NB4 (cell line): Measurements from ENCODE around the gene SH2D7.

Experiments
- DNase-seq: peaks from one replicate; pipeline ENCODE4 v3.0.0; 2010; ENCODE audit warnings: low read depth
- H3K4me3 ChIP-seq: one replicate; pipeline ENCODE4 v1.5.1; 2011; ENCODE audit warnings: mild to moderate bottlenecking, low read depth, low read length, moderate library complexity
- CTCF ChIP-seq: IDR thresholded peaks from one replicate; pipeline ENCODE4 v1.5.1; 2012; ENCODE audit warnings: low read depth, low read length
- MAX ChIP-seq: IDR thresholded peaks from 2 replicates; pipeline ENCODE4 v1.6.1; 2011; ENCODE audit warnings: low read depth, low read length
- MYC ChIP-seq: IDR thresholded peaks from 2 replicates; pipeline ENCODE4 v1.6.1; 2011; ENCODE audit warnings: low read depth, low read length
- POLR2A ChIP-seq: IDR thresholded peaks from 2 replicates; pipeline ENCODE4 v1.6.1; 2011; ENCODE audit warnings: mild to moderate bottlenecking; ENCODE audit not compliant: insufficient read length; ENCODE audit errors: extremely low read depth

SH2D7 gene

GRCh38 chr15:78092261-78093041, at the start of gene SH2D7:
Gene SH2D7 (plus strand): TSS chr15:78092561. CDS start chr15:78092585, 24 bp downstream.
- TF ChIP-seq POLR2A (no peak), CTCF (no peak), MAX (no peak), MYC (no peak)
- no peak for DNase-seq

DNA sequence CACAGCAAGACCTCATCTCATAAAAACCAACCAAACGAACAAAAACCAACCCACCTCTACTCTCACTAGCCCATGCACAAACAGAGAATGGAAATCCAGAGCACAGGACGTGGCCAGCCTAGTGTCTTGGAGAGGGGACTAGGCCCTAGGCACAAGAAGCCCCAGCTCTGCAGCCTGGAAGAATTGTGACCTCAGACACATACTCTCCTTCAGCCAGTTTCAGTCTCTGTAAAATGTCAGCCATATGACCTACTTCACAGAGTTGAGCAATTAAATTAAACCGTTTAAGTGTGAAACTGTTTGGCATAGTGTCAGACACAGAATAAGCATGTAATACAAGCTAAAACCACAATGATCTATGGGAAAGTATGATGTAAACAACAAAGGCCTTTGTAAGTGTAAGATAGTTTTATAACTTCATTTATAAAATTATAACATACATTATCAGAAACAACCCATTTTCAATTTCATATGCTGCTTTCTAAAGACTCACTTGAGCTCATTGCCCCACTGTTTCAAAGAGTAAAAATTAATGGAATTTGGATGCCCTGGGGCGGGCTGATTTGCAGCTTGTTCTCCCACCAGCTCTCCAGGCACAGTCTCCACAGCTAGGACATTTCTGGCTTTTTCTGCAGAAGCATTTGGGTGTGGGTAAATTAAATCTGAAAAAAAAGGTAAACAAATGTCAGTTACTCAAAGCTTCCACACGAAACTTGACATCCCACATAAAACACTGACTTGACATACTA, 47.8 kb upstream of the SH2D7 start:
- H3K4me3 ChIP-seq, result no peak overlapping the region
- peak; percentile 66 for DNase-seq
- no peak for TF ChIP-seq MAX
- no peak for TF ChIP-seq POLR2A
- no peak for TF ChIP-seq CTCF
- no peak for TF ChIP-seq MYC

More at GRCh38 chr15:78092261-78093041, at the start of gene SH2D7:
- H3K4me3 ChIP-seq, result no peak within 1 kb of the TSS

DNA sequence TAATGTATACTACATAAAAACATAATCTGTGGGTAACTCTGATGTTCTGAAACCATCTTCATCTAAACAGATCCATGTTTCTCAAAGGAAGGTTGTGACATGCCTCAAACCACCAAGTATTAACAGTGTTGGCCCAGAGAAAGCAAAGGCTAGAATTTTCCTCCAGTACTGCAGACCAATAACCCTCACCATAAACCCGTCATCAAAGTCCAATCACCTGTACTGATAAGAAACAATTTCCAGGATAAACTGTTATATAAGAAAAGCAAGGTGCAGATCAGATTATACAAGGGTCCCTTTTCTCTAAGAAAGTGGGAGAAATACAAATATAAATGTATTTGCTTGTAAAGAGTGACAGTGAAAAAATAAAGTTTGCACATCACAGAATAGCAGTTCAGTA, 47.2 kb upstream of the SH2D7 start:
- H3K4me3 ChIP-seq, result no peak overlapping the region
- DNase-seq, result no peak
- TF ChIP-seq MAX, result no peak
- no peak for TF ChIP-seq CTCF
- no peak; the same call in 1 of the 2 replicates for TF ChIP-seq MYC
- no peak for TF ChIP-seq POLR2A

DNA sequence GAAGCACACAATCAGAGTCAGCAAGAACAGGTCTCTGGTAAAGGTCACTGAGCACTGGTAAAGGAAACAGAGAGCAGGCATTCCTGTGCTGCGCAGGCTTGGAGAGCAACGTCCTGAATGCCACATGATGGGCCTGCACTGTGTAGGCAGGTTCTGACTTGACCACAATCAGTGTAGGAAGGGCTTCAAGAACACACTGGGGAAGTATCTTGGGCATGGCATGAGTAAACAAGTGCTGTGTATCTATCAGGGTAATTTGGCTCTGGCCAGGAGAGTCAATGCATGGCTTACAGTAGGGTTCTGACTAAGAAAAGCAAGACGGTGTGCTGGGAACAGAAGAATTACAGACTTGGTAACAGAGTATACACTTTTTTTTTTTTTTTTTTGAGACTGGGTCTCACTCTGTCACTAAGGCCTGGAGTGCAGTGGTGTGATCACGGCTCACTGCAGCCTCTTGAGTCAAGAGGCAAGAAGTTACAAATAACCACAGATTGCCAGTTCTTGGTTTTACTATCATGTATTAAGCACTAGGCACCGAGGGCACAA, 45.5 kb upstream of the SH2D7 start:
- TF ChIP-seq MAX (0 out of 2 replicates have a peak, but pooled peaks have one; percentile 9), CTCF (no peak)
- peak overlapping the region; percentile 12 for H3K4me3 ChIP-seq
- peak; percentile 77 for DNase-seq

DNA sequence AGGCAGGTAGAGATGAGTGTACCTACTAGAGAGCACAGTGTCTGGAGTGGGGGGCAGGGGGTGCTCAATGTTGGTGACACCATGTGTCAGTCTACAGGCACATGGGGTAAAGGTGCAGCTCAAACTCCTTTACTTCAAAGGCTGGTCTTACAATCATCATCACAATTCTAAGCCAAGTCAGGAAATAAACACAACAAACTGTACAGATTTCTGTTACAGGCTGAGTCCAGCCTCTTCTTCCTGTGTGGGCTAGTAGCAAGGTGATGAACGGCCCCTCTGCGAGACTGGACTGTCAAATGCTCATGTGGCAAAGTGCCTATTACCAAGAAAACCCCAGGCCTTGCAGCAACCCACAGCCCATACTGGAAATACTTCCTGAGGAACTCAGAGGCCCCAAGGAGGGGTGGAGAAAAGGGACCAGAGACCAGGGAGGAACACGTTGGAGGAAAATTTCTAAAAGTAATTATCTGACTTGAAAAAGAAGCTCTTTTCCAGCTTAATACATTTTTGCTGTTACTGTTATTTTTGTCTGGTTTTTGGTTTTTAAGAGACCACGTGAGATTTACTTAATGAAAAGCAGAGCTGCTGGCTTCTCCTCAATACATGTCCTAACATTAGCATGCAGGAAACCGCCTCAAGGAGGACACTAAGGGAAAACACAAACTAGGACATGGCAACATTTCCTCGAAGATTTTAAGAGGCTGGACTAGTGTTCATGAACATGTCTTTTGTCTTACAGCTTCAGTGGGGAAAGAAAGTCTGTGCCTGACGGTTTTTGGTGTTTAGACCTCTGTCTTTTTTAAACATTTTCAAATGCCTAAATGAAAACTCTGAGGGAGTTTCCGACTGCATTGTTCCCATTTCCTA, 44.4 kb upstream of the SH2D7 start:
- peak; percentile 98 for DNase-seq
- TF ChIP-seq MAX (no peak; the same call in 1 of the 2 replicates), MYC (peak; percentile 58; the same call in 1 of the 2 replicates)
- peak overlapping the region; percentile 27 for H3K4me3 ChIP-seq
